Suprapubic skin (tissue), 4 donors: ENCODE results near the gene TIMP2.

Source experiments
- CTCF ChIP-seq, 2 donors: fragments of 200-600 bp in 1 of 2; fragments of 450-650 bp in 1 of 2; sonication (generic) in 1 of 2; IDR thresholded peaks; one replicate each; pipeline ENCODE4 v1.5.1; 2016 to 2019; ENCODE audit warnings: antibody characterized with exemption in 2 of 2, mild to moderate bottlenecking in 1 of 2, moderate library complexity in 1 of 2
- POLR2A ChIP-seq, 2 donors: fragments of 450-650 bp; IDR thresholded peaks; one replicate each; pipeline ENCODE4 v1.6.1; 2017; ENCODE audit warnings: antibody characterized with exemption in 2 of 2, mild to moderate bottlenecking in 2 of 2, moderate library complexity in 2 of 2
- POLR2AphosphoS5 ChIP-seq, 3 donors: sonication (generic); formaldehyde crosslinking; IDR thresholded peaks; one replicate each; pipeline ENCODE4 v1.6.1; 2017; ENCODE audit warnings: antibody characterized with exemption in 3 of 3

GRCh38 chr17:78920528-78920927 lies 4.7 kb downstream of the TIMP2 start:
- TF ChIP-seq CTCF (IDR thresholded peaks at IDR 0.05) (no peak), POLR2A (IDR thresholded peaks at IDR 0.05) (no peak), POLR2AphosphoS5 (IDR thresholded peaks at IDR 0.05) (no peak)
